ENCODE data around the gene GPBP1.

- TF ChIP-seq JUNB (IDR thresholded peaks at IDR 0.05; ENCODE audit: unreplicated experiment) = no peak
- TF ChIP-seq, protein P1, sequence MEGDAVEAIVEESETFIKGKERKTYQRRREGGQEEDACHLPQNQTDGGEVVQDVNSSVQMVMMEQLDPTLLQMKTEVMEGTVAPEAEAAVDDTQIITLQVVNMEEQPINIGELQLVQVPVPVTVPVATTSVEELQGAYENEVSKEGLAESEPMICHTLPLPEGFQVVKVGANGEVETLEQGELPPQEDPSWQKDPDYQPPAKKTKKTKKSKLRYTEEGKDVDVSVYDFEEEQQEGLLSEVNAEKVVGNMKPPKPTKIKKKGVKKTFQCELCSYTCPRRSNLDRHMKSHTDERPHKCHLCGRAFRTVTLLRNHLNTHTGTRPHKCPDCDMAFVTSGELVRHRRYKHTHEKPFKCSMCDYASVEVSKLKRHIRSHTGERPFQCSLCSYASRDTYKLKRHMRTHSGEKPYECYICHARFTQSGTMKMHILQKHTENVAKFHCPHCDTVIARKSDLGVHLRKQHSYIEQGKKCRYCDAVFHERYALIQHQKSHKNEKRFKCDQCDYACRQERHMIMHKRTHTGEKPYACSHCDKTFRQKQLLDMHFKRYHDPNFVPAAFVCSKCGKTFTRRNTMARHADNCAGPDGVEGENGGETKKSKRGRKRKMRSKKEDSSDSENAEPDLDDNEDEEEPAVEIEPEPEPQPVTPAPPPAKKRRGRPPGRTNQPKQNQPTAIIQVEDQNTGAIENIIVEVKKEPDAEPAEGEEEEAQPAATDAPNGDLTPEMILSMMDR (conservative IDR thresholded peaks at IDR 0.05; ENCODE audit: low read depth in 2 of 2) = no peak
These were observed 33.8 kb downstream of the GPBP1 start for GRCh38 chr5:57207681-57208080.

All from GM23338 (cell line).